Nephron progenitor cell (in vitro differentiated cells): ENCODE data around the gene VPS8.
"Not testable (repeated sequence)": the region's sequence is repeated elsewhere in the genome, so short reads cannot be mapped to it uniquely, and the experiment has no call there.

Experiments
- DNase-seq: peaks from one replicate; pipeline ENCODE4 v3.0.0; 2021
- H3K27ac Mint-ChIP-seq: 2 replicates; pipeline ENCODE4 v1.8.0; 2021; ENCODE audit warnings: mild to moderate bottlenecking, moderate library complexity, mixed read lengths
- H3K27me3 Mint-ChIP-seq: 2 replicates; pipeline ENCODE4 v1.8.0; 2021; ENCODE audit warnings: mild to moderate bottlenecking, low read depth, mixed read lengths; ENCODE audit not compliant: poor library complexity
- H3K36me3 Mint-ChIP-seq: 2 replicates; pipeline ENCODE4 v1.8.0; 2021; ENCODE audit warnings: low read depth, mixed read lengths
- H3K4me1 Mint-ChIP-seq: 2 replicates; pipeline ENCODE4 v1.8.0; 2021; ENCODE audit warnings: mixed read lengths
- H3K4me3 Mint-ChIP-seq: 2 replicates; pipeline ENCODE4 v1.8.0; 2021; ENCODE audit warnings: mild to moderate bottlenecking, moderate library complexity, mixed read lengths
- H3K9me3 Mint-ChIP-seq: 2 replicates; pipeline ENCODE4 v1.8.0; 2021; ENCODE audit warnings: mild to moderate bottlenecking, moderate library complexity, mixed read lengths
- TF ChIP-seq, protein P1 (sequence below): fragments of 200-600 bp; sonication (generic); IDR thresholded peaks from 2 replicates; pipeline ENCODE4 v1.5.0; 2021; ENCODE audit warnings: antibody characterized with exemption

Gene VPS8

DNA sequence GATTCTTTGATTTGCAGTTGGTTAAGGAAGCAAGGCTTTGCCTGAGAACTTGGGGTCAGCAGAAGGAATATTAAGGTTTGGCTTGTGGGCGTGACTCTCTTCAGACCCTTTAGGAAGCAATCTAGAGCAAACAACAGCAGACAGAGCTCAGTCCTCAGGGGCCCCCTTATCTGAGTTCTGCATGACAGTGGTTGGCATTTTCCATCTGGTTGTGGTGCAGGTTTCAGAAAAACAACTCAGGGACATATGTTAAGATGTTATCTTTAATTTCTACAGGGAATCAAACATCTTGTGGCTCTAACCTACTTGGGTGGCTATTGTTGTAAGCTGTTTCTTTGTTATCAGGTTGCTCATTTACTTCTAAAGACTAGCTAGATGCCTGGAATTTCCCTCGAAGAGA lies 141.4 kb downstream of the VPS8 start:
- H3K27me3 Mint-ChIP-seq = peaks cover 4% of the 10 kb centered on the region
- no peak for DNase-seq
- TF ChIP-seq, protein P1, sequence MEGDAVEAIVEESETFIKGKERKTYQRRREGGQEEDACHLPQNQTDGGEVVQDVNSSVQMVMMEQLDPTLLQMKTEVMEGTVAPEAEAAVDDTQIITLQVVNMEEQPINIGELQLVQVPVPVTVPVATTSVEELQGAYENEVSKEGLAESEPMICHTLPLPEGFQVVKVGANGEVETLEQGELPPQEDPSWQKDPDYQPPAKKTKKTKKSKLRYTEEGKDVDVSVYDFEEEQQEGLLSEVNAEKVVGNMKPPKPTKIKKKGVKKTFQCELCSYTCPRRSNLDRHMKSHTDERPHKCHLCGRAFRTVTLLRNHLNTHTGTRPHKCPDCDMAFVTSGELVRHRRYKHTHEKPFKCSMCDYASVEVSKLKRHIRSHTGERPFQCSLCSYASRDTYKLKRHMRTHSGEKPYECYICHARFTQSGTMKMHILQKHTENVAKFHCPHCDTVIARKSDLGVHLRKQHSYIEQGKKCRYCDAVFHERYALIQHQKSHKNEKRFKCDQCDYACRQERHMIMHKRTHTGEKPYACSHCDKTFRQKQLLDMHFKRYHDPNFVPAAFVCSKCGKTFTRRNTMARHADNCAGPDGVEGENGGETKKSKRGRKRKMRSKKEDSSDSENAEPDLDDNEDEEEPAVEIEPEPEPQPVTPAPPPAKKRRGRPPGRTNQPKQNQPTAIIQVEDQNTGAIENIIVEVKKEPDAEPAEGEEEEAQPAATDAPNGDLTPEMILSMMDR = no peak
- H3K4me3 Mint-ChIP-seq = no peak overlapping the region
- peak overlapping the region; percentile 83 for H3K27ac Mint-ChIP-seq
- peaks cover 43% of the 10 kb centered on the region for H3K4me1 Mint-ChIP-seq
- peaks cover 72% of the 10 kb centered on the region for H3K36me3 Mint-ChIP-seq
- H3K9me3 Mint-ChIP-seq = peaks cover 8% of the 10 kb centered on the region

DNA sequence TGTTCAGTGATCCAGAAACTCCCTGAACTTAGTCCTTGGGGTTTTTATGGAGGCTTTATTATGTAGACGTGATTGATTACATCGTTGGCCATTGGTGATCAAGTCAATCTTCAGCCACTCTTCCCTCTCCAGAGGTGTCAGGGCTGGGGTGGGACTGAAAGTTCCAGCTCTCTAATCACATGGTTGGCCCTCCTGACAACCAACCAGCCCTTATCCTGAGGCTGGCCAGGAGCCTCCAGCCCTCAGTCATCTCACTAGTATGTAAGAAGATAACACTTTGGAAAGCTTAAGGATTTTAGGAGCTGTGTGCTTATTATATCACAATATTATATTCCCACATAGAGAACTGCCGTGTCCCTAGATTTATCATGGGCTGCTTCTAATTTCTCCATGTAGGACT lies 142.3 kb downstream of the VPS8 start:
- Mint-ChIP-seq H3K4me3 (no peak overlapping the region), H3K27me3 (peaks cover 4% of the 10 kb centered on the region), H3K4me1 (peaks cover 43% of the 10 kb centered on the region), H3K36me3 (peaks cover 74% of the 10 kb centered on the region), H3K27ac (peak overlapping the region; percentile 81), H3K9me3 (peaks cover 8% of the 10 kb centered on the region)
- TF ChIP-seq, protein P1 = no peak
- no peak for DNase-seq

DNA sequence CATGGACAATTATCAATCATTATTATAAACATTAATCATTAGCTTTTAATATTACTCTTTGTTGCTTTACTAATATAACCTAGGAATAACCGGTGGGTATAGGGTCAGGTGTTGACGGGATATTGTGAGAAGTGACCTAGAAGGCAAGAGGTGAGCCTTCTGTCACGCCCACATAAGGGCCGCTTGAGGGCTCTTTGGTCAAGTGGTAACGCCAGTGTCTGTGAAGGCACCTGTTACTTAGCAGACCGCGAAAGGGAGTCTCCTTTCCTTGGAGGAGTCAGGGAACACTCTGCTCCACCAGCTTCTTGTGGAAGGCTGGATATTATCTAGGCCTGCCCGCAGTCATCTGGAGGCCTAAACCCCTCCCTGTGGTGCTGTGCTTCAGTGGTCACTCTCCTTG lies 142.9 kb downstream of the VPS8 start:
- H3K27me3 Mint-ChIP-seq, H3K9me3 Mint-ChIP-seq, H3K4me3 Mint-ChIP-seq, DNase-seq: not testable (repeated sequence)
- H3K27ac Mint-ChIP-seq = peak overlapping the region; percentile 89
- peaks cover 43% of the 10 kb centered on the region for H3K4me1 Mint-ChIP-seq
- H3K36me3 Mint-ChIP-seq = peaks cover 70% of the 10 kb centered on the region

DNA sequence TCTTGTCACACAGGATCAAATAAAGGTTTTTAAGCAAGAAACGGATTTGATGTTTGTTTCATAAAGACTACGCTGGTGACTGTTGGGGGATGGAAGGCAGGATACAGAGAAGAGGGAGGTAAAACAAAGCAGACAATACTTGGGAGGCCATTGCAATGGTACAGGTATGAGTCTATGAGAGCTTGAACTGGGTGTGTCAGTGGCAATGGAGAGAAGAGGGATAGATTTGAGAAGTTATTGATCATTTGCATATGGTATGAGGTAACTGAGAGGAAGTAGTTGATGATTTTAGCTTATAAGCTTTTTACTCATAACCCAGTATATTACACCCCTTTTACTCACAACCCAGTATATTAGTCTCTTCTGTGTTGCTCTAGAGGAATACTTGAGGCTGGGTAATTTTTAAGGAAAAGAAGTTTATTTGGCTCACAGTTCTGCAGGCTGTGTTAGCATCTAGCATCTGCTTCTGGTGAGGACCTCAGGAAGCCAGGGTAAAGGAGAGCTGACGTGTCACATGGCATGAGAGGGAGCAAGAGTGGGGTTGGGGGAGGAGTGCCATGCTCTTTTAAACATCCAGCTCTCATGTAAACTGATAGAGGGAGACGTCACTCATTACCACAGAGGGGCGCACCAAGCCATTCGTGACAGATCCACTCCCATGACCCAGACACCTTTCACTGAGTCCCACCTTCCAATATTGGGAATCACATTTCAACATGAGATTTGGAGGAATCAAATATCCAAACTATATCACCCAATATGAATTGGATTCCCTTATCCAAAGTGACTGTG lies 153.9 kb downstream of the VPS8 start:
- Mint-ChIP-seq H3K36me3 (peaks cover 53% of the 10 kb centered on the region), H3K9me3 (no peaks in the 10 kb centered on the region), H3K27me3 (no peaks in the 10 kb centered on the region), H3K27ac (peak overlapping the region; percentile 70), H3K4me3 (no peak overlapping the region), H3K4me1 (peaks cover 14% of the 10 kb centered on the region)
- no peak for DNase-seq
- TF ChIP-seq, protein P1 = no peak

DNA sequence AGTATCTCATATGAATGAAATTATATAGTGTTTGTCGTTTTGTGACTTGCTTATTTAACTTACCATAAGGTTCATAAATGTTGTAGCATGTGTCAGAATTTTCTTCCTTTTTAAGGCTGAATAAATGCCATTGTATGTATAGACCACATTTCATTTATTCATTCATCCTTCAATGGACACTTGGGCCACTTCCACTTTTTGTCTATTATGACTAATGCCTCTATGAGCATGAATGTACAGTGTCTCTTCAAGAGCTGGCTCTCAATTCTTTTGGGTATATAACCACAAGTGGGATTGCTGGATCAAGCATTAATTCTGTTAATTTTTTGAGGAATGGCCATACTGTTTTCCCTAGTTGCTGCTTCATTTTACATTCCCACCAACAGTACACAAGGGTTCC lies 156.1 kb downstream of the VPS8 start:
- Mint-ChIP-seq H3K27ac (no peak overlapping the region), H3K4me1 (peaks cover 9% of the 10 kb centered on the region), H3K27me3 (no peaks in the 10 kb centered on the region), H3K36me3 (peaks cover 66% of the 10 kb centered on the region), H3K9me3 (no peaks in the 10 kb centered on the region), H3K4me3 (no peak overlapping the region)
- no peak for DNase-seq
- TF ChIP-seq, protein P1 = no peak

DNA sequence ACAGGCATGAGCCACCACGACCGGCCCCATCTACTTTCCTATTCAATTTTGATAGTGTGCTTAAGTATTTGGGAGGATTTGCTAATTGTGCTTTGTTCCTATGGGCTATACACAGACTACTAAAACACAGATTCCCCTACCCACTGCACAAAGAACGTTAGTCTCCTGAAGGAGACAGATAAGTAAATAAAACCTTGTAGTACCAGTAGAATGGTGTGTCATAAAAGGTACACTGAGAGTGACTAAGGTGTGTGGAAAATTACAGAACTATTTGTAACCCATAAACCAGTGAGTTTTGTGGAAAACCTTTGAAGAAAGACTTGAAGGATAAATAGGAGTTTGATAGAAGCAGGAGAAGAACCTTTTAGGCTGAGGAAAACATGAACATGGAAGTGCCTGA lies 158.2 kb downstream of the VPS8 start:
- H3K4me3 Mint-ChIP-seq = no peak overlapping the region
- TF ChIP-seq, protein P1 = no peak
- peaks cover 81% of the 10 kb centered on the region for H3K36me3 Mint-ChIP-seq
- H3K4me1 Mint-ChIP-seq = peaks cover 9% of the 10 kb centered on the region
- H3K27me3 Mint-ChIP-seq = no peaks in the 10 kb centered on the region
- H3K27ac Mint-ChIP-seq = no peak overlapping the region
- H3K9me3 Mint-ChIP-seq = peaks cover 12% of the 10 kb centered on the region
- DNase-seq = no peak
